Activated CD4-positive, alpha-beta T cell treated with anti-CD3 and anti-CD28 coated beads for 24 hours (primary cell): Measurements from ENCODE around the gene CA12.

Source experiments
- DNase-seq, 2 donors: peaks; one replicate each; pipeline ENCODE4 v3.0.0-alpha.2; 2020; ENCODE audit warnings: low read depth in 2 of 2

The CA12 gene

DNA sequence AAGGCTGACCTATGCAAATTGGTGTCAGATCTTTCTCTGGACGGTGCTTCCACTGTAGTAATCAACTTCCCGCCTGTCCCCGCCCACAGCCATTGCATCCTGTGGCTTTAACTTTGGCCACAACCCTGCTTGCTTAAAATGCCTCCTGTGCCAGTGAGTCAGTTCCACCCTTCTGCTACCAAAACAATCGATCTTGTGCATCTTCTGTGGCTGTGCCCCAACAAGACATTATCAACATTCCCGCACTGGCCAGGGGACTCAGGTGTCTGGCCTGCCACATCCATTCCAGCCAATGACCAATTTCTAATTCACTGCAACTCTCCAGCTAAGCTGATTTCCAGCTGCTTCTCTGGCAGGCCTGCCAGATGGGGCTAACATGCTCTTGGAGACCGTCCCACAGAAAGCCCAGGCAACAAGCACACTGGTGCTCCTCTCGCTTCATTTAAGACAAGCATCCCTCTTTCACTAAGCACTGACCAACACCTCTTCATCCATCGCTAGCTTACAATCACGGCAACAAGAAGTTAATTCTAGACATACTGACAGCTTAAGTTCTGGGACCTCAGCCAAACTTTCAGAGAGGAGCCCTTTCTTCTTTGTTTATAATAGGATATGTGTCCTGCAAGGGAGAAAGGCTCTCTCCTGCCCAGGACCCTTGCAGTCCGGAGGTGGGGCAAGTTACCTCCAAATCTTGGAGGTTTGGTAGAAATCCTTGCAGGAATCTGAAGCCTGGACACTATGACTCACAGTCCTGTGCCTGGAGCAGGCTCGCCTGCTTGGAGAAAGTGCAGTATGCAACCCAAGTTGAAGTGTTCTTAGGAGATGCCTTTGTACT is 6.7 kb downstream of the CA12 start:
- no peak for DNase-seq

DNA sequence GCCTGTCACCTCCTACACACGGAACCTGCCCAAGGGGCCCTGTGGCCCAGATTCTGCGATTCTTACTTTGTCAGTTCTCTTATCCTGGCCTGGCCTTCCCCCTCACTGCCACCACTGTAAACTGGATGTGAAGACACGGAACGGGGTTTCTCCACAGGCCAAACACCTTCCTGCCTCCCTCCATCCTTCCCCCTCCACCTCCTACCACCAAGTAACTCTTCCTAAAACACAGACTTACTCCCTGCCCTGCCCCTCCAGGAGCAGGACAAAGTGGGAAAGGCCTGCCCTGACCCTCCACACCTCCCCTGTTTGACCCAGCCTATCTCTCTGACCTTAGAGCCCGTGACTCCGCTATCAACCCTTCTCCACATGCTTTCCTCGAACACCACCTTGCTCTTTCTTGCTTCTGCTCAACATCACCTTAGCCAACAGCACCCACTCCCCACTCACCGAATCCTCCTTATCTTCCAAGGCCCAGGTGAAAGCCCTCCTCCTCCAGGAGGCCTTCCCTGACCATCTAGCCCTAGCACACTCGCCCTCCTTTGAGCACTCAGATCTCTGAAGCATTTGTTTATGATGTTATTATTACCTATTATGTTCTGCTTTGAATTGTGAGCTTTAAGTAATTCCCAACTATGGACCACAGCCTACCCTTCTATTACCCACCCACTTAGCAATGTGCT is 7.6 kb downstream of the CA12 start:
- no peak for DNase-seq

DNA sequence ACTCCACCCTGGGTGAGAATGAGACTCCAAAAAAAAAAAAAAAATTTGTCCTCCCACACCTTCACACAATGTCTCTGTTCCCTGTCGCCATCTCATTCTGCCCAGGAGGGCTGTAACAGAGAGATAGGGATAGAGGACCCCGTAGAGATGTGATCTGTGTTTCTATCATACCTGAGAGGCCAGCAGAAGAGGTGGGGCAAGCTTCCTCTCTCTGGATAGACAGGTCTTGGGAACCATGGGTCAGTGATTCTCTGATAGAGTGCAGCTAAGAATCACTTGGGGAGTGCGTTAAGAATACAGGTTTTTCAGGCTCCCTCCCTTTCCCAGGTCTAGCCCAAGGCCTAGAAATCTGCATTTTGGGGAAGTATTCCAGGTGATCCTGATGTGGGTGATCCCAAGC is 8.3 kb downstream of the CA12 start:
- no peak for DNase-seq

DNA sequence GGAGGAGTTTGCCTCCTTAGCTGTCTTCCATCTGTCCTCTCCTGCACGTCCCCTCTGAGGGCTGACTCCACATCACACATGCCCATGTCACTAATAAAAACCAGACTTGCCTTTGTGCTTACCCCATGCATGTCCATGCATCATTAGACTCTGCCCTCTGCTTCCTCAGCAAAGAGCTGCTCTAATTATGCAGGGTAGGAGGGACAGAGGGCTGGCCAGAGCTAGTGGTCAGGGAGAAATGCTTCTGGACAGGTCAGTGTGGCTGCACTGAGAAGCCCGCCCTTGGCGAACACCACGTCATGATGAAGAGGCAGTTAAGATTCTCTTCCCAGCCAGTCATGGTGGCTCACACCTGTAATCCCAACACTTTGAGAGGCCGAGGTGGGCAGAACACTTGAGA is 8.9 kb downstream of the CA12 start:
- DNase-seq: no peak

DNA sequence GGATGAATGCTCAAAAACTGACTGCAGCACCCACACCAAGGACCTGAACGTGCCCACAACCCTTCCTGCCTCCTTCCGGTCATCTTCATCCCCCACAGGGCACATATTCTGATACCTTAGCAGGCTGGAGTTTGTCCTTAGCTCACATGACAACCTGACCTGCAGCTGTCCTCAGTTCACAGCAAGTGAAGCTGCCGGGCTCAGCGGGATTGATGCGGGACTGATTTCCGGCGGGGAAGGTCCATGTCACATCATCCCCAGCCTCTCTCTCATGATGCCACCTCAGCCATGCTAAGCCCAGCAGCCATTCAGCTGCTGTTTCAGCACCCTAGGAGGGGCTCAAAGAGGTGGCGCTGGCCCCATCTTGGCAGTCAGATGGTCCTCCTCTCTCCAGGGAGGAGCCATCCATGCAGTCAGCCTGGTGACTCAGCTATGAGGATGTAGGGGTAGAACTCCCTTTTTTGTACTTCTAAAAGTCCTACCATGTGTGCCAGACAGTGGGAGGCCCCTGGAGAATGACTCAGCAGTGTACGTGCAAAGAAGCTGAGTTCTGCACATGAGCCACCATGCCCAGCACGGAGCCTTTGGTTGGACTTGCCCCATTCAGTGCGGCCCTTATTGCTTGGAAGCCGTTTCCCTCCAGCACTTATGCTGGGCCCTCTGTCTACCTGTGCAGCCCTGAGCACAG is 9.5 kb downstream of the CA12 start:
- DNase-seq: peak in 1 of 2 donors; percentile 12

- DNase-seq: no peak
Observed at GRCh38 chr15:63371297-63371918, 10.2 kb downstream of the CA12 start.

GRCh38 chr15:63370764-63371163 is 10.9 kb downstream of the CA12 start:
- DNase-seq: no peak

- no peak for DNase-seq
Observed at GRCh38 chr15:63369781-63370180, 11.9 kb downstream of the CA12 start.

- DNase-seq: no peak
Observed at GRCh38 chr15:63369296-63369695, 12.3 kb downstream of the CA12 start.

- DNase-seq: no peak
Observed at GRCh38 chr15:63368503-63368902, 13.1 kb downstream of the CA12 start.

DNA sequence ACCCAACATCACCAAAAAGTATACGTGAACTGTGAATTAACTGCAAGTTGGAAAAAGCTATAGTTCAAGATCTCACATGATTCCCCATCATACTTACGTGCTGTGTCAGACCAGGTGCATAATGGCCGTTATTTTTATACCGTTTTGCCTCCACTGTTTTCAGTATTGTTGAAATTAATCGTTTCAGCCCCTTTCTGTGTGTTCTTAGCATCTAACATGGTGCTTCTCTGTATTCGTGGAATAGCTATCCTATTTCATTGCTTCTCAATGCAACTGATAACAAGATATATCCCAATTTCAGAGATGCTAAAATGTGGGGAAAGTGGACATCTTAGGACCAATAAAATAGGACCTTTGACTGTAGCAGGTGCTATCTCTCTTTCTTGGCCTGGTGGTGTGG is 13.7 kb downstream of the CA12 start:
- no peak for DNase-seq

GRCh38 chr15:63367390-63367789 is 14.3 kb downstream of the CA12 start:
- no peak for DNase-seq

- no peak for DNase-seq
Observed at GRCh38 chr15:63366451-63366850, 15.2 kb downstream of the CA12 start.

DNA sequence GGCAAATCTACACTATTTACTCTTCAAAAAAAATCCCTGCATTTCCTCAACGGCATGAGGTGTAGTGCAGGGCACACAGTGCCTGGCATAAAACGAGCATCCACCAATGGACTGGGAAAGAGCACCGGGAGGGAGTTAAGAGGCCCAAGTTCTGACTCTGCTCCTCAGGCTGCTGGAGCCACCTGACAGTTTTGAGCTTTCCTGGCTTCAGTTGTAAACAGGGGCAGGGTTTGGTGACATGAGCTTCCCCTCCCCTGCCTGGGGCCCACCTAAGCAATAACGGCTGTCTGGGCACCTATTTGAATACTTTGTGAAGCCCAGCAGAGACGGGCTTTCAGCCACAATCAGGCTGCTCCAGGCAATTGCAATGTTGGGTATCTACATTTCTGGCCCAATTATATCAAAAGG is 16.4 kb downstream of the CA12 start:
- no peak for DNase-seq

GRCh38 chr15:63364399-63365272 is 17.0 kb downstream of the CA12 start:
- DNase-seq: no peak

- no peak for DNase-seq
Observed at GRCh38 chr15:63363292-63363691, 18.4 kb downstream of the CA12 start.

- DNase-seq: no peak
Observed at GRCh38 chr15:63362885-63363284, 18.8 kb downstream of the CA12 start.

- DNase-seq: no peak
Observed at GRCh38 chr15:63362196-63362595, 19.4 kb downstream of the CA12 start.

DNA sequence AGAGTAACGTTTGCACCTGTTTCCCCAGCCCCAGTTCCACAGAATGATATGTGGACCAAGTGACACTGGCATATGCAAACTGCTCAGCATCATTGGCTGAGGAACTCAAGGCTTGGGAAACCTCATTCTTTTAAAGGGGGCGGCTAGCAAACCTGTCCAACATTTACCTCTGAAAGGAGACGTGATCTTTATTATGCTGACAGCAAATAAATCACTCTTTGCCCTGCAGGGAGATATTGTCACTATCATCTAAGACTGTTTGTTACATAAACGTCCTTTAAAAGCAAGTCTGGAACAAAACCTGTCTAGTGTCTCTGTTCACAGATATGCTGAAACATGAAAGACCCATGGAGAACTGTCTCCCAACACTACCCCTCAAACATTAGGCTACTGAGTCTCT is 21.5 kb downstream of the CA12 start:
- DNase-seq: no peak

DNA sequence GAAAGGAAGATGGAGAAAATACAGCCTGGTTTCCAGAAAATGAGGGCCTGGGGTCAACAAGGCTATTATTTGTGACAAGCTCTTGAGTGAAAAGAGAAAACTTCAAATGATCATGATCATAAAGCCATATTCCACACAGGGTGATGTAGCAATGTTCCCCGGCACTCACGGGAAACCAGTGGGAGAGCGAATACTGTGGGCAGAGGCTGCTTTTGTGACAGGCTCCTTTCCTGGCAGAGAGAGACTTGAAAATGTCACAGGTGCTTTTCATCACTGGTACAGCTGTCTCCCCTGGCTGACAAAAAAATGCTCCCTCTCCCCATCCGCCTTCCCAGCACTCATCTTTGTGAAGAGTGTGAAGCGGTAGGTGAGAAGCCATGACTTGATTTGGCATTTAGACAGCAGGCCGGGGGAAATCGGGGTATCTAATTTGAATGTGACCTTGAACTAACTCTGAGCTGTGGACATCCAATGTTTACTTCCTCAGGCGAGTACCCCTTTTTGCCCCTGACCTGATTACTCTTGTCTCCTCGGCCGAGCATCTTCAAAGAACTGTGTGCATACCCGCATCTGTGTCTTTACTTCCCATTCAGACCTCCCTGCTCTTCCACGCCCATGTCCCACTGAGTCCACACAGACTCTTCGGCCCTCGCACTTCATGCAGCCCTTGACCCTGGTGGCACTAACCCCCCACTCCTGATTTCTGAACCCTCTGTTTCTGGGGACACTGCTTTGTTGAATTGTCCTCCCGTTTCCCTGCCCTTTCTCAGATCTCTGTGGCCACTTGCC is 23.2 kb downstream of the CA12 start:
- DNase-seq: no peak

DNA sequence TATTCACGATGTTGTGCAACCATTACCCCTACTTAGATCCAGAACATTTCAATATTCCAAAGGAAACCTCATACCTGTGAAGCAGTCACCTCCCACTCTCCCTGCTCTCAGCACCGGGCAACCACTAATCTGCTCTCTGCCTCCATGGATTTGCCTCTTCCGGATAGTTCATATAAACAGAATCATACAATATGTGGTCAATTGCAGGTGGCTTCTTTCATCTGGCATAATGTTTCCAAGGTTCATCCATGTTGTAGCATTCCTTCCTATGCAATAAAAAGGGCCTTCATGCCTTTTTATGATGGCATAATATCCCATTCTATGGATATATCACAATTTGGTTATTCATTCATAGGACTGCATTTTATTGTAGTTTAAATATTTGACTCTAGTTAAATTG is 23.9 kb downstream of the CA12 start:
- DNase-seq: no peak
